Activated CD8-positive, alpha-beta memory T cell treated with anti-CD3 and anti-CD28 coated beads for 4 hours (primary cell): ENCODE results near the gene EMC10.

Experiments
- DNase-seq, 2 donors: peaks; one replicate each; pipeline ENCODE4 v3.0.0-alpha.2; 2020; ENCODE audit warnings: low read depth in 2 of 2

Gene EMC10

GRCh38 chr19:50478901-50479715 is 2.8 kb downstream of the EMC10 start:
- no peak for DNase-seq

DNA sequence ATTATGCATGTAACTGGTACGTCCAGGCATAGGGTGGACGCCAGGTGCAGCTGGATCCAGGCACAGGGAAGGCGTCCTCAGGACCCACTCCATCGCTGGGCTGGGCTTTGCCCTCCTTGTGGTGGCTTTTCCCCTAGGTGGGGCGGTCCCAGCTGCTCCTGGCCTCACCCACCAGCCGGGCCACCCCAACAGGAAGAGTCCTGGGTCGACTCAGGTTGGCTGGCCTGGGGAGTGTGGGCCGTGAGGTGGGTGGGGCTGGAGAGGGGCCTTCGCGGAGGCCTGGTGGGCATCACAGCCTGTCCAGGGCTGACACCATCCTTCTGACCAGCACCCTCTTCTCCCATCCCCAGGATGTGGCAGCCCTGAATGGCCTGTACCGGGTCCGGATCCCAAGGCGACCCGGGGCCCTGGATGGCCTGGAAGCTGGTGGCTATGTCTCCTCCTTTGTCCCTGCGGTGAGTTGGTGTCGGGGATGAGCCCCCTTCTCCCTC is 3.5 kb downstream of the EMC10 start:
- no peak for DNase-seq

GRCh38 chr19:50480281-50481111 is 4.2 kb downstream of the EMC10 start:
- DNase-seq: no peak

GRCh38 chr19:50481351-50482149 is 5.2 kb downstream of the EMC10 start:
- no peak for DNase-seq

GRCh38 chr19:50482271-50482855 is 6.1 kb downstream of the EMC10 start:
- DNase-seq: no peak

- DNase-seq: no peak
Measured at GRCh38 chr19:50482916-50483315, 6.6 kb downstream of the EMC10 start.

GRCh38 chr19:50485284-50485955 is 9.1 kb downstream of the EMC10 start:
- no peak for DNase-seq

DNA sequence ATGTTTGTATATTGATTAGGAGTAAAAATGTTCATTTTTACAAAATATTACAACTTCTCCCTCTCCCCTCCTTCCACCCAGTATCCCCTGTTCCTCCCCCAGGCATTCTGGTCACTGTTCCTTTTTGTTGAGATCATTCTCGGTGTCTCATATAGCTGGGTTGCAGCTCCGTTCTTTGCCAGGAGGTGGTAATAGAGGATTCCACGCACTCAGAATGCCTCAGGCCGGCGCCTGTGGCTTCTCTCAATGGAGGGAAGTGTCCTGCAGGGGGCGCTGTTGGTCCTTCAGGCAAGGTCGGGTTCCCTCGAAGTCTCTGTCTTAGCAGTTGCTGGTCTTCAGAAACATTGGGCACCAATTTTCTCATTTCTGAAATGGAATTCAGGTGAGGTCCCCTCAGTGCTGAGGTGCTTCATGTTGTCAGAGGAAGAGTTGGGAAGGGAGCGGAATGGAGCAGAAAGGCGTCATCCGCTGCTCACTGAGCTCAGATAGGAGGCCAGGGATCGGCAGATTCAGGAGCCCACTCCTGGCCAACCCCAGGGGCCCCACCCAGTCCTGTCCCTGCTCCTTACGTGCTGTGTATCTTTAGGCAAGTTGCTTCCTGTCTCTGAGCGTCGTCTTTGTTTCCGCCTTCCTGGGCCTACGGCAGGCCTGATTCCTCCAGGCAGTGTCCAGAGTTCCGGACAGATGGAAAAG is 10.7 kb downstream of the EMC10 start:
- DNase-seq: no peak

GRCh38 chr19:50488389-50489194 is 12.3 kb downstream of the EMC10 start:
- DNase-seq: no peak

- DNase-seq: no peak
Measured at GRCh38 chr19:50489461-50490011, 13.2 kb downstream of the EMC10 start.

DNA sequence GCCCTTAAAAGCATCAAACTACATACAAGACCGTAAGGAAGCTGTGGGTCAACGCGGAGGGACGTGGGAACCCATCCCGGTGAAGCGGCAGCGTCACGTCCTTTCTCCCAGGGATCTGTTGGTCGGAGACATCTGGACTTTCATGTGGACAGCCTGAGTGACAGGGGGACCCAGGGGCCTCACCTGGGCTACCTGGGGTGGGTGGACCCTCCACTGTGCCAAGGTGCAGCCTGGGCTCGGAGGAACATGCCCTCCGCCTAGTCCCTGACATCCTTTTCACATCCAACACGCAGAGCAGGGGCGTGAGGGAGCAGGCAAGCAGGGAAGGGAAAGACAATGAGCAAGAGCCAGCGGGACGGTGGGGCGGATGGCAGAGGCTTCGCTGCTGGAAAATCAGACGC is 14.1 kb downstream of the EMC10 start:
- DNase-seq: no peak

DNA sequence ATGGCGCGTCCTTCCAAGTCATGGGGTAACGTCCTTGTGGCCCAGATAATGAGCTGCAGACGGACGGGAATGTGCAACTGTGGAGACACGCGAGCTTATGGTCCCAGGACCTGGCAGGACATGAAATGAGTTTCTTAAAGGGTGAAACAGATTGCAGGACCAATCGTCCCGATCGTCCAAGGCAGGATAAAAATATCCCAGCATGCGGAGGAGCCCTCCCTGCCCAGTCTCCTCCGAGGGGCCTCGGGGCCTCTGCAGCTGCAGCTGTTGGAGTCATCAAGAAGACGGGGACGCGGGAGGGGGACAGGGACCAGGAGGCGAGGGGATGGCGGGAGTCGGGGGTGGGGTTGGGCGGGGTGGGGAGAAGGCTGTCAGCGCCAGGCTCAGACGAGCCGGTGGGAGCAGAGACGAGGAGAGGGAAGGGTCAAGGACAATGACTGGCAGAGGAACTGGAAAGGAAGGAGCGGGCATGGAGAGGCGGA is 14.7 kb downstream of the EMC10 start:
- DNase-seq: no peak

DNA sequence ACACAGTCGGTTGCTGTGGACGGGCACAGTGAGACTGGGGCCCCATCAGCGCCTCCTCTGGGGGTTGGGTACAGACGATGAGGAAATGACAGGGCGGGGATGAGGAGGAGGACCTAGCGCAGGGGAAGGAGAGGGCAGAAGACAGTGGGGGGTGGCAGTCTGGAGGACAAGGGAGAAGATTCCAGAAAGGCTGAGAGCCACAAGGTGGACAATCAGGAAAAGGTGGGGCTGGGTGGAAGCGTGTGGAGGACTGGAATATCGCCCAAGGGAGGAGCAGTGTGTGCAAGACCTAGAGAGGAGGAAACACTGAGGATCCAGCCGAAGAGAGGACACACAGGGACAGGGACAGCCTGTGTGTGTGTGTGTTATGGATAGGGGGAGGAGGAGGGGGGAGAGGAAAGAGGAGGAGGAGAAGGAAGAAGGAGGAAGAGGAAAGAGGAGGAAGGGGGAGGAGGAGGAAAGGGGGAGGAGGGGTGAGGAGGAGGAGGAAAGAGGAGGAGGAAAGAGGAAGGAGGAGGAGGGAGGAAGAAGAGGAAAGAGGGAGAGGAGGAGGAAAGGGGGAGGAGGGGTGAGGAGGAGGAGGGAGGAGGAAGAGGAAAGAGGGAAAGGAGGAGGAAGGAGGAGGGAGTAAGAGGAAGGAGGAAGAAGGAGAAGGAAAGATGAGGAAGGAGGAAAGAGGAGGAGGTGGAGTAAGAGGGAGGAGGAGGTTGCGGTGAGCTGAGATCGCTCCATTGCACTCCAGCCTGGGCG is 16.2 kb downstream of the EMC10 start:
- no peak for DNase-seq

DNA sequence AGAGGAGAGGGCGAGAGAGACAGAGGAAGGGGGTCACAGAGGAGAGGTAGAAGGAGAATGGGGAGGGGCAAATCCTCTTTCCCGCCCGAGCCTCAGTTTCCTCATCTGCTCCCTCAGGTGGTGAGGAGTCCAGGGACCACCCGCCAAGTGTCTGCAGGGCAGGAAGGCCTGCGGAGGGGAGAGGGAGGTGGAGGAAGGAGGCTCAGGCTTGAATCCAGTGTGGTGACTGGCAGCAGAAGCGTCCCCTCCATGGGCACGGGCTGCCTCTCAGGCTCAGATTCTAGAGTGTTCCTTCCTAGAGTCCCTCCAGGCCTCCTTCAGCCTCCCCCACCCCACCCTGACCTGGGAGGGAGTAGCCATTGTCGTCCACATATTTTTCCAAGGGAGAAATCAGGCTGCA is 16.9 kb downstream of the EMC10 start:
- DNase-seq: no peak

DNA sequence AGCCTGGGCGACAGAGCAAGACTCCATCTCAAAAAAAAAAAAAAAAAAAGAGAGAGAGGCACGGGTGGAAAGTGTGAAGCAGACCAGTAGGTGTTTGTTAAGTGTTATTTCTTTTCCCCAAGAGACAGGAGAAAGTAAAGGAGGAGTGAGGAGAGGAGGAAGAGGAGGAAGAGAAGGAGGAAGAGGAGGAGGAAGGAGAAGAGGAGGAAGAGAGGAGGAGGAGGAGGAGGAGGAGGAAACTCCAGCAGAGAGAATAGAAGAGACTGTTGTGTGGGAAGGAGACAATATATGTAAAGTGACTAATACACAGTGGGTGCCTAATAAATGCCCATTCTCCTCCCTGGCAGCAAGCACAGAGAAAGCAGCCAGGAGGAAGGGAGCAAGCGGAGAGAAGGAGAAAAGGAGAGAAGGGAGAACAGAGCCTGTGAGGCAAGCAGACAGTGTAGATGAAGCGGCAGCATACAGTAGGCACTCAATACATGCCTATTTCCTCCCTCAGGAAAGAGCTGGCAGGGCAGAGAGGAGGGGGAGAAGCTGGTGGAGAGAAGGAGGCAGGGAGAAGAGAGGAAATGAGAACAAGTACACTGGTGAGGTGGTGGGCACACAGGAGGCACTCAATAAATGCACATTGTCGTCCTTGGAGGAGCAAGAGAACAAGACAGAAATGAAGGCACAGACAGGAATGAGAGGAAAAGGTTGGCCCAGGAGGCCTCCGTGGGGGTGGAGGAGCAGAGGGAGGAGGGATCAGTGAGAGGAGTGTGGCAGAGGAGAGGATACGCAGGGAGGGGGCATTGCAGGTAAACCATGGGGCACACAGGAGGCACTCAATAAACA is 18.1 kb downstream of the EMC10 start:
- no peak for DNase-seq

GRCh38 chr19:50495020-50495531 is 18.8 kb downstream of the EMC10 start:
- DNase-seq: no peak
